Muscle layer of duodenum (tissue), 2 donors: ENCODE results near the gene ANKRD13A.
"Not testable (repeated sequence)": the region's sequence is repeated elsewhere in the genome, so short reads cannot be mapped to it uniquely, and the experiment has no call there.

Experiments
- H3K27ac ChIP-seq: one replicate; pipeline ENCODE4 v1.7.0; 2013; ENCODE audit warnings: mild to moderate bottlenecking, low read length
- H3K27me3 ChIP-seq: one replicate; pipeline ENCODE4 v1.7.0; 2013; ENCODE audit warnings: low read depth, mild to moderate bottlenecking, control low read depth, low read length
- H3K36me3 ChIP-seq, 2 donors: one replicate each; pipeline ENCODE4 v1.7.0; 2013; ENCODE audit warnings: low read length in 2 of 2, control low read depth in 1 of 2, mild to moderate bottlenecking in 1 of 2; ENCODE audit not compliant: insufficient read depth in 2 of 2, control insufficient read depth in 1 of 2
- H3K4me1 ChIP-seq, 2 donors: one replicate each; pipeline ENCODE4 v1.7.0; 2013; ENCODE audit warnings: low read length in 2 of 2, mild to moderate bottlenecking in 2 of 2, control low read depth in 1 of 2, moderate library complexity in 1 of 2; ENCODE audit not compliant: insufficient read depth in 2 of 2, control insufficient read depth in 1 of 2
- H3K4me3 ChIP-seq, 2 donors: one replicate each; pipeline ENCODE4 v1.7.0; 2013; ENCODE audit warnings: low read length in 2 of 2, low read depth in 1 of 2, mild to moderate bottlenecking in 1 of 2
- H3K9me3 ChIP-seq, 2 donors: one replicate each; pipeline ENCODE4 v1.7.0; 2013; ENCODE audit warnings: low read length in 2 of 2, control low read depth in 1 of 2, mild to moderate bottlenecking in 1 of 2; ENCODE audit not compliant: control insufficient read depth in 1 of 2
- donor health status: healthy.

The ANKRD13A gene

GRCh38 chr12:110049666-110050065 is 50.4 kb downstream of the ANKRD13A start:
- not testable (repeated sequence) for H3K4me3 ChIP-seq, H3K27ac ChIP-seq, H3K36me3 ChIP-seq, H3K9me3 ChIP-seq, H3K27me3 ChIP-seq
- peaks cover 0 to 25% of the 10 kb centered on the region in 2 donors for H3K4me1 ChIP-seq

GRCh38 chr12:110050927-110051326 is 51.7 kb downstream of the ANKRD13A start:
- H3K27me3 ChIP-seq: no peaks in the 10 kb centered on the region
- H3K4me3 ChIP-seq: no peak overlapping the region
- H3K27ac ChIP-seq: no peak overlapping the region

DNA sequence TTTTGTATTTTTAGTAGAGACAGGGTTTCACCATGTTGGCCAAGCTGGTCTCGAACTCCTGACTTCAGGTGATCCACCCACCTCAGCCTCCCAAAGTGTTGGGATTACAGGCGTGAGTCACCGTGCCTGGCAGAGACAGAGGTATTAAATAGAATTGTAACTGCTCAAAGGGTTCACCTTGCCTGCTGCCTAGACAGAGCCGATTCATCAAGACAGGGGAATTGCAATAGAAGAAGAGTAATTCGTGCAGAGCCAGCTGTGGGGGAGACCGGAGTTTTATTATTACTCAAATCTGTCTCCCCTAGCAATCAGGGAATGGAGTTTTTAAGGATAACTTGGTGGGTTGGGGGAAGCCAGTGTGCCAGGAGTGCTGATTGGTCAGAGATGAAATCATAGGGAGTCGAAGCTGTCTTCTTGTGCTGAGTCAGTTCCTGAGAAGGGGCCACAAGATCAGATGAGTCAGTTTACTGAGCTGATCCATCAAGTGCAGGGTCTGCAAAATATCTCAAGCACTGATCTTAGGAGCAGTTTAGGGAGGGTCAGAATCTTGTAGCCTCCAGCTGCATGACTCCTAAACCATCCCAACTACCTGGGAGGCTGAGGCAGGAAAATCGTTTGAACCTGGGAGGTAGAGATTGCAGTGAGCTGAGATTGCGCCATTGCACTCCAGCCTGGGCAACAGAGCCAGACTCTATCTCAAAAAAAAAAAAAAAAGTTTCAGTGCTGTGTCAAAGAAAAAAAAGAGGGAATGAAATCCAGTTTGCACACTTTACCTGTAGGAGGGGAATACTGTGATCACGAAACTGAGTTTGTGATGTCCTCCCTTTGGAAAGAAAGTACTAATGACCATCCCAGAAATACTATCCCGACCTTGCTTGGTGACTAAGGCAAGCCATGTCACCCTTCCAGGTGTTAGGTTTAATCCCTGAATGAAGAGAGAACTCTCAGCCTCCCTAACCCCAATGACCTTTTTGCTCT is 56.4 kb downstream of the ANKRD13A start:
- not testable (repeated sequence) for H3K27ac ChIP-seq, H3K27me3 ChIP-seq, H3K4me3 ChIP-seq, H3K9me3 ChIP-seq, H3K4me1 ChIP-seq, H3K36me3 ChIP-seq

More at GRCh38 chr12:110050927-110051326, 51.7 kb downstream of the ANKRD13A start:
- peaks cover 0 to 25% of the 10 kb centered on the region in 2 donors for H3K4me1 ChIP-seq
- no peaks in the 10 kb centered on the region for H3K9me3 ChIP-seq
- no peaks in the 10 kb centered on the region for H3K36me3 ChIP-seq

- H3K27me3 ChIP-seq, H3K9me3 ChIP-seq, H3K4me1 ChIP-seq, H3K27ac ChIP-seq, H3K4me3 ChIP-seq, H3K36me3 ChIP-seq: not testable (repeated sequence)
Measured at GRCh38 chr12:110056643-110057042, 57.4 kb downstream of the ANKRD13A start.

DNA sequence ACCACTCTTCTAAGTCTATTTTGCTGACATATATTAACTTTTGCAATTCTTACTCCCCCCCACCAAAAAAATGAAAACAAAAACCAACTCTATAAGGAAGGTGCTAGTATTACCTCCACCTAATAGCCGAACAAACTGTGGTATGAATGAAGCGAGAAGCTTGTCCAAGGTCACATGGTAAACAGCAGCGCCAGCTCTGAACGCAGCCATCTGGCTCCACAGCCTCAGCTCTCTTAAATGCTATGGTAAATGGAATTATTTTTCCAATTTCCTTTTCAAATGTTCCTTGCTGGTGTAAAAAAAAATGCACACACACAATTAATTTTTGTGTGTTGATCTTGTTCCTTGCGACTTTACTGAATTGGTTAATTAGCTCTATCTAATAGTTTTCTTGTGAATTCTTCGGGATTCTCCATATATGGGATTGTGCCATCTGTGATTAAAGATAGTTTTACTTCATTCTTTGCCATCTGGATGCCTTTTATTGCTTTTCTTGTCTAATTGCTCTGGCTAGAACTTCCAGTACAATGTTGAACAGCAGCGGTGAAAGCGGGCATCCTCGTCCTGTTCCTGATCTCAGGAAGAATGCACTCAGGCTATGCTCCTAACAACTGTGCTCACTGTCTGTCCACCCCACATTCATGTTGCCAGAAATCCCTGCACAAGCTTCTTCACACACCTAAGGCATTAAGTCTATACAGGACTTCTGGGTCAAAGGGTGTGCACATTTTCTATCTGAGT is 59.8 kb downstream of the ANKRD13A start:
- Histone ChIP-seq H3K27me3 (no peaks in the 10 kb centered on the region), H3K4me3 (no peak overlapping the region), H3K27ac (no peak overlapping the region), H3K4me1 (no peaks in the 10 kb centered on the region), H3K9me3 (no peaks in the 10 kb centered on the region), H3K36me3 (no peaks in the 10 kb centered on the region)

DNA sequence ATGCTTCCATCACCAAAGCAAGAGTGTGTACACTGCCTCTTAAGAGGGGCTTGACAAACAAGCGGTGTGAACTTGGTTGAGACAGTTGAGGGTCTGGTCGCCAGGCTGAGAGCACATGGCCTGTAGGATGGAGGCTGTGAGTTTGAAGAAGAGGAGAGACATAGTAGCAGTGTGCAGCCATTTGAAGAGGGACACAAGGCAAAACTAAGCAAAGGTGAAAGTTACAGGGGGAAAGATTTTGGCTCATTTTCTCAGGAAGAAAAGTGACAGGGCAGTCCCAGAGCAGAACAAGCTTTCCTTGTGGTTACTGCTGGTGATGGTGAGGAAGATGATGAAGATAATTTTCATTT is 60.4 kb downstream of the ANKRD13A start:
- Histone ChIP-seq H3K27ac (no peak overlapping the region), H3K4me3 (no peak overlapping the region), H3K36me3 (no peaks in the 10 kb centered on the region), H3K4me1 (no peaks in the 10 kb centered on the region), H3K9me3 (no peaks in the 10 kb centered on the region), H3K27me3 (no peaks in the 10 kb centered on the region)

DNA sequence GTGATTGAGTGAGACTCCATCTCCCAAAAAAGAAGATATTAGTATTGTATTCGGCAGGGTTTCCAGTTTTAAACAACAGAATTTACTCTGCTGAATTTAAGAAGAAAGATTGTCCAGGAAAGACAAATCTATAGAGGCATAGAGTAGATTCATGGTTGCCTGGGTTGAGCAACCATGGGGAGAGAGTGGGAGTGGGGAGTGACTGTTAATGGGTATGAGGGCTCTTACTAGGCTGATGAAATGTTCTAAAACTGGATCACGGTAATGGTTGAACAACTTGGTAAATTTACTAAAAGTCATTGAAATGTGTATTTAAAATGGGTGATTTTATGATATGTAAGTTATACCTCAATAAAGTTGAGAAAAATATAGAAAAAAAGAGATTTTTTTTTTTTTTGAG is 63.0 kb downstream of the ANKRD13A start:
- no peaks in the 10 kb centered on the region for H3K9me3 ChIP-seq
- H3K4me1 ChIP-seq: no peaks in the 10 kb centered on the region
- no peak overlapping the region for H3K27ac ChIP-seq
- H3K4me3 ChIP-seq: no peak overlapping the region
- no peaks in the 10 kb centered on the region for H3K36me3 ChIP-seq
- no peaks in the 10 kb centered on the region for H3K27me3 ChIP-seq

GRCh38 chr12:110065540-110065939 is 66.3 kb downstream of the ANKRD13A start:
- no peaks in the 10 kb centered on the region for H3K9me3 ChIP-seq
- no peaks in the 10 kb centered on the region for H3K4me1 ChIP-seq
- no peak overlapping the region for H3K4me3 ChIP-seq
- no peaks in the 10 kb centered on the region for H3K27me3 ChIP-seq
- no peak overlapping the region for H3K27ac ChIP-seq
- H3K36me3 ChIP-seq: no peaks in the 10 kb centered on the region

- H3K27me3 ChIP-seq: no peaks in the 10 kb centered on the region
- H3K36me3 ChIP-seq: no peaks in the 10 kb centered on the region
- H3K4me1 ChIP-seq: no peaks in the 10 kb centered on the region
- H3K4me3 ChIP-seq: no peak overlapping the region
- no peaks in the 10 kb centered on the region for H3K9me3 ChIP-seq
- H3K27ac ChIP-seq: no peak overlapping the region
Measured at GRCh38 chr12:110067531-110067930, 68.3 kb downstream of the ANKRD13A start.

DNA sequence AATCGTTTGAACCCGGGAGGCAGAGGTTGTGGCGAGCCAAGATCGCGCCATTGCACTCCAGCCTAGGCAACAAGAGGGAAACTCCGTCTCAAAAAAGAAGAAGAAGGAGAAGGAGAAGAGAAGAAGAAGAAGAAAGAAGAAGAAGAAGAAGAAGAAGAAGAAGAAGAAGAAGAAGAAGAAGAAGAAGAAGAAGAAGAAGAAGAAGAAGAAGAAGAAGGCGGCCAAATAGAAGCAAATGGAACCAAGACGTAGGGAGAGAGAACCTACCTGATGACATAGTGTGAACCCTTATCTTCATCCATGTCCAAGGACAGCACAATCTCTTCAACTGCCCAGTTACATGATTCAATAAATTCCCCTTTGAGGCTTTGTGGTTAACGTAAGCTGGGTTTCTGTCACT is 68.9 kb downstream of the ANKRD13A start:
- H3K27me3 ChIP-seq, H3K4me1 ChIP-seq, H3K9me3 ChIP-seq, H3K36me3 ChIP-seq, H3K4me3 ChIP-seq, H3K27ac ChIP-seq: not testable (repeated sequence)

DNA sequence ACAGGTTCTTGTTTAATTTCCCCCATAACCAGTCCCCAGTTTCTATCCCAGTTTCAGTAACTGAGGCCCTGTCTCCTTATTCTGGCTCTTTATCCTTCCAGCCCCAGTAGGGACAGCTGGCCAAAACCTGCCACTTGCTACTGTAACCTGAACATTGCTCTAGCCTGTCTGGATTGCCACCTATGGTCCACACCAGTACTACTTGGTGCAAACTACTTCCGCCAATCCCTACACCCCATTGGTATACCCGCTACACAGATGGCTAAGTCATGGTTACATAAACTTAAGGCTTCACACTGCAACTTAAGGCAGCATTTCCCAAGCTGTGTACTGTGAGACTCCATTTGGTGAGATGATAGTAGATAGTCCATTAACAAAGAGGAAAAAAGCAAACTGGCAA is 69.4 kb downstream of the ANKRD13A start:
- Histone ChIP-seq H3K27ac (no peak overlapping the region), H3K27me3 (no peaks in the 10 kb centered on the region), H3K4me1 (peaks cover 0 to 10% of the 10 kb centered on the region in 2 donors), H3K9me3 (no peaks in the 10 kb centered on the region), H3K36me3 (no peaks in the 10 kb centered on the region), H3K4me3 (no peak overlapping the region)
